ENCODE measurements around the gene CDH4. TPM values are rescaled to one million over a fixed set of nuclear protein-coding genes. Genes with fewer than 3 reads are reported as not detected.

Gene CDH4
- total RNA-seq, 1 donor from 2014 or later = 8.3 TPM

DNA sequence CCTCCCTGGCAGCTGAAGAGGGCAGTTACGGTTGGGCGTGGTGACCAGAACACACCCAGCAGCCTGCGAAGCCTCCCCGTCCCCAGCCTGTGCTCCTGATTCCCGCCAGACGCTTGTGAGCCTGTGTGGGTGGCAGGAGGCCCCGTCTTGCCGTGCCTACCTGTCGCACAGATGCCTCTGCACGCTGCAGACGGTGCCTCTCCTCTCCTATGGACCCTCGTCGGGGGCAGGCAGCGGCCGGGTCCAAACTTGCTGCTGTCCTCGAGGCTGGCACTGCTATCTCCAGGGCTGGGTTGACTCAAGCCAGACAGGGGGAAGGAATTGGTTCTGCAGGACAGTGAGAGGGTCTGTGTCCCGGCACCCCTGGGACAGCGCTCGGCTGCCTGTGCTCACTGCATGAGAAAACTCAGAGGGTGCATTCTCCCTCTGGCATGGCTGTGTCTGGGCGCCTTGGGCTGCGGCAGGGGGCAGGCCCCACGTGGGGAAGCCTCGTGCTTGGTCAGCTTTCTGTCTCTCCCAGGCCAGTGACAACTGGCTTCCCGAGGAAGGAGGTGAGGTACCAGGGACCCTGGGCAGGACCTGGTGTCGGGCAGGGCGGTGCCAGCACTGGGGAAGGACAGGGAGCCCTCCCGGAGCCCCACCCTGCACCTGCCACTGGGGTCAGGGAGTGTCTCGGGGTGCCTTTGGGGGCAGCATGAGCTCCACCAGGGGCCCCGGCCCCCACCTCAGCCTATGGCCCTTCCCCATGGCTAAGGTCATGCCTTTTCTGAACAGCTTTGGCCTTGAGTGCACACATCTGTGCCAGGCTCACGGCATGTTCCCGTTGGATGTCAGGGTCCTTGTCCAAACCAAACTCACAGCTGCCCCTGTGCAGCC lies 686.1 kb downstream of the CDH4 start:
- H3K27ac Mint-ChIP-seq = no peak overlapping the region
- H3K36me3 Mint-ChIP-seq = no peaks in the 10 kb centered on the region
- no peaks in the 10 kb centered on the region for H3K27me3 Mint-ChIP-seq
- H3K9me3 Mint-ChIP-seq = no peaks in the 10 kb centered on the region
- DNase-seq (ENCODE audit: extremely low spot score, unreplicated experiment) = no peak
- H3K4me3 Mint-ChIP-seq = no peak overlapping the region
- H3K4me1 Mint-ChIP-seq (ENCODE audit: unreplicated experiment) = no peaks in the 10 kb centered on the region
- no peak for TF ChIP-seq CTCF (conservative IDR thresholded peaks at IDR 0.05)

GRCh38 chr20:61938839-61939690 lies 687.0 kb downstream of the CDH4 start:
- Mint-ChIP-seq H3K9me3 (no peaks in the 10 kb centered on the region), H3K36me3 (no peaks in the 10 kb centered on the region), H3K27ac (no peak overlapping the region), H3K4me3 (no peak overlapping the region), H3K4me1 (ENCODE audit: unreplicated experiment) (no peaks in the 10 kb centered on the region), H3K27me3 (no peaks in the 10 kb centered on the region)
- no peak for TF ChIP-seq CTCF (conservative IDR thresholded peaks at IDR 0.05)
- no peak for DNase-seq (ENCODE audit: extremely low spot score, unreplicated experiment)

- H3K9me3 Mint-ChIP-seq = no peaks in the 10 kb centered on the region
- H3K36me3 Mint-ChIP-seq = no peaks in the 10 kb centered on the region
- TF ChIP-seq CTCF (conservative IDR thresholded peaks at IDR 0.05) = no peak
- DNase-seq (ENCODE audit: extremely low spot score, unreplicated experiment) = no peak
- no peaks in the 10 kb centered on the region for H3K4me1 Mint-ChIP-seq (ENCODE audit: unreplicated experiment)
- H3K27ac Mint-ChIP-seq = no peak overlapping the region
- no peak overlapping the region for H3K4me3 Mint-ChIP-seq
- no peaks in the 10 kb centered on the region for H3K27me3 Mint-ChIP-seq
These were observed 687.8 kb downstream of the CDH4 start for GRCh38 chr20:61939691-61940360.

DNA sequence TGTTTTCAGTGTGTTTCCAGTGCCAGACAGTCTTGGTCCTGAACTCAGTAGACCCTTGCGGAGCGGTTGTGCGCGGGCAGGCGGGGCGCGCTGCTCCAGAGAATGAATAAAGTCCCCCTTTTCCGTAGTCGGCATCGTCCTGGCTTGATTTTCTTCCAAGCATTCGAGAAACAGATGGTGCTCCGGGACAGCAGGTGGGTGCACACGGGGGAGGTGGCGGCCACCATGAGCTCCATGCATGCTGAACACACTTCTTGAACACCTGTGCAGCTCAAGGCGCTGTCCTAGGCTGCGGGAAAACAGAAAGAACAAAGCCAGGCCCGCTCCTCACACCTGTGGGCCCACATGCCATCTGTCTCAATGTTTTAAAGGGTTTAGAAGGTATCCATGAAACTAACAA lies 688.4 kb downstream of the CDH4 start:
- no peaks in the 10 kb centered on the region for H3K36me3 Mint-ChIP-seq
- H3K9me3 Mint-ChIP-seq = no peaks in the 10 kb centered on the region
- H3K4me3 Mint-ChIP-seq = no peak overlapping the region
- no peaks in the 10 kb centered on the region for H3K4me1 Mint-ChIP-seq (ENCODE audit: unreplicated experiment)
- H3K27ac Mint-ChIP-seq = no peak overlapping the region
- H3K27me3 Mint-ChIP-seq = no peaks in the 10 kb centered on the region
- DNase-seq (ENCODE audit: extremely low spot score, unreplicated experiment) = no peak
- TF ChIP-seq CTCF (conservative IDR thresholded peaks at IDR 0.05) = no peak

DNA sequence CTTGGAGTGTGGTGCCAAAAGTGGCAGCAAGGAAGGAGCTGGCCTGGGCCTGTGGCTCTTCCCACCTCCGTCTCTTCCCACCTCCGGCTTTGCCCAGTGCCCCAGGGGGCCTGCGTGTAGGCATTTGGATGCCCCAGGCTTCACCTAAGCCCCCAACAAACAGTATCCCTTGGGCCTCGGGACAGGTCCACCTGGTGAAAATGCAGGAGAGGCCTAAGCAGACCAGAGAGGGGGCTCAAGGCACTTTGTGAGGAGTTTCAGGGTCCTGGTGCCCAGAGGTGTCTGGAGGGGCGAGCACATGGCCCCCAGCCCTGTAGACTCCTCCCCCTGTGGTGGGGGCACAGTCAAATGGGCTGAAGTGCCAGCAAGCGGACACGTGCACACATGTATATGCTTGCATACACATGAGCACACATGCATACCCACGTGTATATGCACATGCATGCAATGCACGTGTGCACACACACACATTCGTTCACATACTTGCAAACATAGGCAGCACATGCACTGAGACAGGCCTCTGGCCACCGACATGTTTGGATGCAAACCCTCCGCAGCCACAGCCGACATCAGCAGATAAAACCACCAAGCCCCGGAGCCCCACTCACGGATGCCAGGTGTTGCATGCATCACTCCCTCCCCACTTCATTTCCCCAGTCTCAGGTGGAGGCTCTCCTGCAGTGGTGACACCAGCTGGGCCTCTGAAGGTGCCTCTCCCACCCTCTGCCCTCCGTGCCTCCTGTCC lies 689.1 kb downstream of the CDH4 start:
- Mint-ChIP-seq H3K27ac (no peak overlapping the region), H3K4me3 (no peak overlapping the region)

More for the DNA sequence above, 689.1 kb downstream of the CDH4 start:
- no peaks in the 10 kb centered on the region for H3K9me3 Mint-ChIP-seq
- no peak for DNase-seq (ENCODE audit: extremely low spot score, unreplicated experiment)
- no peaks in the 10 kb centered on the region for H3K36me3 Mint-ChIP-seq
- no peak for TF ChIP-seq CTCF (conservative IDR thresholded peaks at IDR 0.05)
- H3K4me1 Mint-ChIP-seq (ENCODE audit: unreplicated experiment) = no peaks in the 10 kb centered on the region
- no peaks in the 10 kb centered on the region for H3K27me3 Mint-ChIP-seq
